Endodermal cell (in vitro differentiated cells): ENCODE measurements around the gene TRIM36. TPM values are rescaled to one million over a fixed set of nuclear protein-coding genes. Genes with fewer than 3 reads are reported as not detected.

Experiments used
- DNase-seq: peaks from one replicate; pipeline ENCODE4 v3.0.0-alpha.2; 2017
- H3K27ac ChIP-seq: 2 replicates; pipeline ENCODE4 v1.5.1; 2013; ENCODE audit warnings: mild to moderate bottlenecking, low read depth, low read length, moderate library complexity
- H3K27me3 ChIP-seq: 2 replicates; pipeline ENCODE4 v1.6.1; 2013; ENCODE audit warnings: mild to moderate bottlenecking, low read length, moderate library complexity; ENCODE audit not compliant: insufficient read depth, control insufficient read depth, poor library complexity, severe bottlenecking
- H3K36me3 ChIP-seq: 2 replicates; pipeline ENCODE4 v1.7.0; 2013; ENCODE audit warnings: mild to moderate bottlenecking, low read length, moderate library complexity; ENCODE audit not compliant: control insufficient read depth, insufficient read depth
- H3K4me1 ChIP-seq: one replicate; pipeline ENCODE4 v1.7.0; 2013; ENCODE audit warnings: low read length; ENCODE audit not compliant: control insufficient read depth, insufficient read depth
- H3K4me3 ChIP-seq: 2 replicates; pipeline ENCODE4 v1.5.1; 2013; ENCODE audit warnings: mild to moderate bottlenecking, low read length, moderate library complexity
- H3K9ac ChIP-seq: 2 replicates; pipeline ENCODE4 v1.6.1; 2013; ENCODE audit warnings: mild to moderate bottlenecking, low read length, moderate library complexity; ENCODE audit not compliant: poor library complexity, severe bottlenecking; ENCODE audit errors: extremely low read depth
- H3K9me3 ChIP-seq: 2 replicates; pipeline ENCODE4 v1.6.1; 2013; ENCODE audit warnings: mild to moderate bottlenecking, low read length, moderate library complexity; ENCODE audit not compliant: control insufficient read depth
- H3K27ac Mint-ChIP-seq: 2 replicates; pipeline ENCODE4 v1.8.0; 2020; ENCODE audit warnings: mixed read lengths
- H3K27me3 Mint-ChIP-seq: 2 replicates; pipeline ENCODE4 v1.8.0; 2021; ENCODE audit warnings: mild to moderate bottlenecking, mixed read lengths; ENCODE audit not compliant: insufficient read depth
- H3K36me3 Mint-ChIP-seq: 2 replicates; pipeline ENCODE4 v1.8.0; 2020; ENCODE audit warnings: low read depth, mixed read lengths
- H3K4me1 Mint-ChIP-seq: 2 replicates; pipeline ENCODE4 v1.8.0; 2020; ENCODE audit warnings: mixed read lengths
- H3K4me3 Mint-ChIP-seq: 2 replicates; pipeline ENCODE4 v1.8.0; 2020; ENCODE audit warnings: mild to moderate bottlenecking, moderate library complexity, mixed read lengths
- H3K9me3 Mint-ChIP-seq: 2 replicates; pipeline ENCODE4 v1.8.0; 2020; ENCODE audit warnings: mild to moderate bottlenecking, mixed read lengths
- CTCF ChIP-seq: fragments of 200-600 bp; sonication (generic); conservative IDR thresholded peaks from 2 replicates; pipeline ENCODE4 v1.5.0; 2021; ENCODE audit warnings: antibody characterized with exemption, mild to moderate bottlenecking
- WGBS, 2 experiments: methylation state at CpG; one replicate each; pipeline versions ENCODE4 v1.1.5 to v1.1.7; 2013; ENCODE audit warnings: missing lambda C conversion rate in 2 of 2, mixed read lengths in 1 of 2; ENCODE audit not compliant: insufficient coverage in 1 of 2, insufficient read length in 1 of 2; 5-methylcytosine and 5-hydroxymethylcytosine counted together
- total RNA-seq, 2 donors: library from RNA; stranded (reverse); fragmentation: NEBNext Ultra II Directional in 1 of 2; extraction: Animal tissue kit (Norgen Biotek cat#: 25700) in 1 of 2; gene quantifications; 2 replicates in 1 of 2; 3 replicates in 1 of 2; pipeline ENCODE4 v1.2.1, GENCODE V29; 2021

The TRIM36 gene
- total RNA-seq, 2 donors from 2014 or later, result 13.3 to 17.3 TPM

GRCh38 chr5:115184770-115185169 lies 15.1 kb upstream of the TRIM36 start:
- no peak overlapping the region for H3K27ac Mint-ChIP-seq

GRCh38 chr5:115181757-115182156 lies 12.0 kb upstream of the TRIM36 start:
- H3K36me3 Mint-ChIP-seq, result no peaks in the 10 kb centered on the region
- H3K9ac ChIP-seq, result no peak overlapping the region
- no peak overlapping the region for H3K27ac ChIP-seq
- H3K9me3 ChIP-seq, result no peaks in the 10 kb centered on the region
- DNase-seq, result no peak
- no peak overlapping the region for H3K4me3 ChIP-seq
- H3K36me3 ChIP-seq, result no peaks in the 10 kb centered on the region
- H3K27me3 ChIP-seq, result peaks cover 63% of the 10 kb centered on the region
- TF ChIP-seq CTCF, result no peak
- no peaks in the 10 kb centered on the region for H3K9me3 Mint-ChIP-seq
- no peak overlapping the region for H3K4me3 Mint-ChIP-seq
- no peak overlapping the region for H3K27ac Mint-ChIP-seq
- no peaks in the 10 kb centered on the region for H3K4me1 Mint-ChIP-seq
- H3K27me3 Mint-ChIP-seq, result peaks cover 70% of the 10 kb centered on the region
- H3K4me1 ChIP-seq, result no peaks in the 10 kb centered on the region

More at GRCh38 chr5:115184770-115185169, 15.1 kb upstream of the TRIM36 start:
- peaks cover 36% of the 10 kb centered on the region for H3K27me3 ChIP-seq
- H3K4me1 ChIP-seq, result peaks cover 4% of the 10 kb centered on the region
- WGBS, 2 experiments, result 69% methylated on average over 2 of the region's 2 CpGs; no CpG with 5 or more reads in 1 of the 2 experiments
- no peak for DNase-seq
- no peak overlapping the region for H3K9ac ChIP-seq
- H3K36me3 ChIP-seq, result no peaks in the 10 kb centered on the region
- H3K27me3 Mint-ChIP-seq, result peaks cover 46% of the 10 kb centered on the region
- no peak overlapping the region for H3K27ac ChIP-seq
- no peaks in the 10 kb centered on the region for H3K9me3 ChIP-seq
- H3K36me3 Mint-ChIP-seq, result no peaks in the 10 kb centered on the region
- no peaks in the 10 kb centered on the region for H3K9me3 Mint-ChIP-seq
- peaks cover 4% of the 10 kb centered on the region for H3K4me1 Mint-ChIP-seq
- no peak overlapping the region for H3K4me3 Mint-ChIP-seq
- H3K4me3 ChIP-seq, result no peak overlapping the region
- TF ChIP-seq CTCF, result no peak

- DNase-seq, result peak; percentile 85
- H3K4me3 Mint-ChIP-seq, result peak overlapping the region; percentile 60
- H3K4me1 Mint-ChIP-seq, result no peaks in the 10 kb centered on the region
- H3K27ac Mint-ChIP-seq, result no peak overlapping the region
- H3K4me1 ChIP-seq, result no peaks in the 10 kb centered on the region
- H3K36me3 ChIP-seq, result no peaks in the 10 kb centered on the region
- WGBS, 2 experiments, result 0 to 1% methylated on average over 39 to 54 of the region's 54 CpGs
- H3K36me3 Mint-ChIP-seq, result no peaks in the 10 kb centered on the region
- H3K27me3 Mint-ChIP-seq, result peaks cover 73% of the 10 kb centered on the region
- no peak overlapping the region for H3K9ac ChIP-seq
- peak overlapping the region; percentile 83 for H3K4me3 ChIP-seq
- no peaks in the 10 kb centered on the region for H3K9me3 ChIP-seq
- H3K27me3 ChIP-seq, result peaks cover 63% of the 10 kb centered on the region
- TF ChIP-seq CTCF, result no peak
- no peaks in the 10 kb centered on the region for H3K9me3 Mint-ChIP-seq
- H3K27ac ChIP-seq, result no peak overlapping the region
These were observed 10.5 kb upstream of the TRIM36 start for GRCh38 chr5:115180165-115180709.
